SK-N-SH (cell line): Measurements from ENCODE around the gene RHBG. TPM values are rescaled to one million over a fixed set of nuclear protein-coding genes. Genes with fewer than 3 reads are reported as not detected.
A peak's percentile ranks its signal among the peaks of the same experiment; 100 is the strongest.

Experiments
- CTCF ChIA-PET: fragments of 300-600, 350-600 bp; formaldehyde crosslinking; extraction: SDS; loops from one replicate; lab custom pipeline; 2021; lab: Yijun Ruan, JAX
- POLR2A ChIA-PET: fragments of 350-600 bp; sonication (Branson Sonifier 250); formaldehyde crosslinking; extraction: SDS; loops from one replicate; lab custom pipeline; 2020; ENCODE audit warnings: antibody characterized with exemption, inconsistent platforms; lab: Yijun Ruan, JAX
- DNase-seq: peaks from one replicate; pipeline ENCODE4 v3.0.0; 2012
- H2AFZ ChIP-seq: fragments of 200-600 bp; sonication (generic); 2 replicates; pipeline ENCODE4 v1.8.1; 2016; ENCODE audit warnings: antibody characterized with exemption, mild to moderate bottlenecking, low read depth
- H3F3A ChIP-seq: fragments of 200-600 bp; sonication (generic); replicated peaks from 2 replicates; pipeline ENCODE3; 2016; ENCODE audit warnings: antibody characterized with exemption, mild to moderate bottlenecking; ENCODE audit not compliant: insufficient read depth
- H3K27ac ChIP-seq, 2 experiments: fragments of 200-500 bp in 1 of 2; fragments of 200-600 bp in 1 of 2; sonication (Bioruptor generic) in 1 of 2; sonication (generic), shearing (Covaris generic) in 1 of 2; 2 replicates each; pipeline versions ENCODE4 v1.5.1 to v1.6.1; 2014 to 2016; ENCODE audit warnings: low read depth in 2 of 2, inconsistent platforms in 1 of 2, low read length in 1 of 2, mild to moderate bottlenecking in 1 of 2, mixed read lengths in 1 of 2
- H3K27me3 ChIP-seq: fragments of 200-600 bp; sonication (generic), shearing (Covaris generic); 2 replicates; pipeline ENCODE4 v1.6.1; 2016; ENCODE audit warnings: mixed run types; ENCODE audit not compliant: insufficient read depth
- H3K36me3 ChIP-seq, 2 experiments: fragments of 200-500 bp in 1 of 2; fragments of 200-600 bp in 1 of 2; sonication (Bioruptor generic) in 1 of 2; sonication (generic) in 1 of 2; replicated peaks in 1 of 2; 2 replicates each; pipeline versions ENCODE3 to v1.5.1; 2014 to 2016; ENCODE audit warnings: low read length in 1 of 2, mild to moderate bottlenecking in 1 of 2; ENCODE audit not compliant: insufficient read depth in 2 of 2, control insufficient read depth in 1 of 2
- H3K4me1 ChIP-seq, 2 experiments: fragments of 200-500 bp in 1 of 2; fragments of 200-600 bp in 1 of 2; sonication (Bioruptor generic) in 1 of 2; sonication (generic), shearing (Covaris generic) in 1 of 2; 2 replicates each; pipeline versions ENCODE4 v1.5.1 to v1.6.1; 2014 to 2016; ENCODE audit warnings: low read depth in 1 of 2, low read length in 1 of 2, mixed run types in 1 of 2; ENCODE audit not compliant: insufficient read depth in 2 of 2, control insufficient read depth in 1 of 2
- H3K4me2 ChIP-seq: fragments of 200-600 bp; sonication (generic), shearing (Covaris generic); 2 replicates; pipeline ENCODE4 v1.6.1; 2017; ENCODE audit warnings: mixed run types
- H3K4me3 ChIP-seq, 2 experiments: fragments of 200-500 bp in 1 of 2; fragments of 200-600 bp in 1 of 2; sonication (Bioruptor generic) in 1 of 2; sonication (generic), shearing (Covaris generic) in 1 of 2; 2 replicates each; pipeline versions ENCODE4 v1.5.1 to v1.8.1; 2014 to 2016; ENCODE audit warnings: low read depth in 2 of 2, inconsistent platforms in 1 of 2, low read length in 1 of 2, mild to moderate bottlenecking in 1 of 2, mixed read lengths in 1 of 2, moderate library complexity in 1 of 2
- H3K79me2 ChIP-seq: fragments of 200-600 bp; sonication (generic); 2 replicates; pipeline ENCODE4 v1.8.1; 2017; ENCODE audit warnings: mild to moderate bottlenecking; ENCODE audit not compliant: insufficient read depth
- H3K9ac ChIP-seq: fragments of 200-600 bp; sonication (generic); 2 replicates; pipeline ENCODE4 v1.6.1; 2017; ENCODE audit warnings: mixed run types
- H3K9me2 ChIP-seq: fragments of 200-600 bp; sonication (generic); 2 replicates; pipeline ENCODE4 v1.6.1; 2017; ENCODE audit warnings: mixed run types
- H3K9me3 ChIP-seq: fragments of 200-600 bp; sonication (generic); 2 replicates; pipeline ENCODE4 v1.6.1; 2017; ENCODE audit warnings: mixed run types, mild to moderate bottlenecking, moderate library complexity
- H4K20me1 ChIP-seq: fragments of 200-600 bp; sonication (generic); 2 replicates; pipeline ENCODE4 v1.6.1; 2017; ENCODE audit warnings: mild to moderate bottlenecking, mixed run types; ENCODE audit not compliant: insufficient read depth
- CHD2 ChIP-seq: fragments of 150-350 bp; IDR thresholded peaks from 2 replicates; pipeline ENCODE4 v1.6.1; 2018; ENCODE audit warnings: low read length; ENCODE audit not compliant: partially characterized antibody
- EP300 ChIP-seq, 2 experiments: IDR thresholded peaks; 2 replicates each; pipeline versions ENCODE4 v1.4.0 to v1.6.1; 2012; ENCODE audit warnings: borderline replicate concordance in 1 of 2, low read depth in 1 of 2, low read length in 1 of 2
- EZH2phosphoT487 ChIP-seq: fragments of 200-600 bp; sonication (generic); IDR thresholded peaks from 2 replicates; pipeline ENCODE4 v1.6.1; 2017; ENCODE audit warnings: low read depth, mixed run types, mild to moderate bottlenecking, antibody characterized with exemption, moderate library complexity, borderline replicate concordance
- FOSL2 ChIP-seq: IDR thresholded peaks from 2 replicates; pipeline ENCODE4 v1.4.0; 2012; ENCODE audit warnings: low read depth, mild to moderate bottlenecking, moderate library complexity, borderline replicate concordance
- NRF1 ChIP-seq: IDR thresholded peaks from 2 replicates; pipeline ENCODE4 v1.6.1; 2012; ENCODE audit warnings: low read depth, mild to moderate bottlenecking, low read length
- RAD21 ChIP-seq: IDR thresholded peaks from 2 replicates; pipeline ENCODE4 v1.6.1; 2012; ENCODE audit warnings: mild to moderate bottlenecking, low read length
- RCOR1 ChIP-seq: fragments of 150-350 bp; IDR thresholded peaks from 2 replicates; pipeline ENCODE4 v1.6.1; 2017; ENCODE audit warnings: antibody characterized with exemption, low read length
- SMC3 ChIP-seq: IDR thresholded peaks from 2 replicates; pipeline ENCODE4 v1.6.1; 2012; ENCODE audit warnings: low read depth, low read length, improper control_type of control experiment
- TAF1 ChIP-seq: IDR thresholded peaks from 2 replicates; pipeline ENCODE4 v1.6.1; 2012; ENCODE audit warnings: low read depth, mild to moderate bottlenecking, low read length, moderate library complexity, borderline replicate concordance
- WGBS: methylation state at CpG from one replicate; pipeline ENCODE4 v1.1.6; 2017; ENCODE audit warnings: low lambda C conversion rate; 5-methylcytosine and 5-hydroxymethylcytosine counted together
- polyA plus RNA-seq, 3 experiments: library from polyadenylated mRNA; depleted of rRNA; stranded (reverse); fragments of >200 nt; gene quantifications; 2 replicates each; pipeline ENCODE4 v1.2.3, GENCODE V29; 2012
- TF ChIP-seq, protein P1 (sequence below): fragments of 150-350 bp; IDR thresholded peaks from 2 replicates; pipeline ENCODE4 v1.6.1; 2017; ENCODE audit warnings: antibody characterized with exemption, low read length, low read depth, borderline replicate concordance
- TF ChIP-seq, protein P2 (sequence below): fragments of 150-350 bp; IDR thresholded peaks from 2 replicates; pipeline ENCODE4 v1.6.1; 2016; ENCODE audit warnings: mild to moderate bottlenecking, low read depth, low read length
- TF ChIP-seq, protein P3 (sequence below): IDR thresholded peaks from 2 replicates; pipeline ENCODE4; 2012
- TF ChIP-seq, protein P4 (sequence below): fragments of 200-600 bp; sonication (generic); IDR thresholded peaks from 2 replicates; pipeline ENCODE4 v1.6.1; 2017; ENCODE audit warnings: antibody characterized with exemption, mild to moderate bottlenecking, moderate library complexity

The RHBG gene
- polyA plus RNA-seq, 1 of the 3 experiments (the other 2 are of a cell fraction): 0.18 TPM

GRCh38 chr1:156384658-156385057 is 15.6 kb downstream of the RHBG start:
- Histone ChIP-seq H3K9me3 (no peaks in the 10 kb centered on the region), H3K4me3 (no peak overlapping the region), H3K9me2 (no peaks in the 10 kb centered on the region), H4K20me1 (no peaks in the 10 kb centered on the region), H3K4me1 (peaks cover under 1 to 3% of the 10 kb centered on the region in 2 experiments; a peak in 2 of 4 replicates), H2AFZ (0 out of 2 replicates have a peak overlapping the region, but pooled peaks have one; percentile 71), H3K27ac (no peak overlapping the region), H3F3A (no peaks in the 10 kb centered on the region), H3K27me3 (no peaks in the 10 kb centered on the region), H3K4me2 (no peak overlapping the region), H3K79me2 (no peaks in the 10 kb centered on the region), H3K36me3 (no peaks in the 10 kb centered on the region), H3K9ac (no peak overlapping the region)
- no peak for TF ChIP-seq EP300 (IDR thresholded peaks at IDR 0.05; ENCODE audit: borderline replicate concordance in 1 of 2, low read depth in 1 of 2, low read length in 1 of 2)
- TF ChIP-seq TAF1: no peak
- TF ChIP-seq, protein P1, sequence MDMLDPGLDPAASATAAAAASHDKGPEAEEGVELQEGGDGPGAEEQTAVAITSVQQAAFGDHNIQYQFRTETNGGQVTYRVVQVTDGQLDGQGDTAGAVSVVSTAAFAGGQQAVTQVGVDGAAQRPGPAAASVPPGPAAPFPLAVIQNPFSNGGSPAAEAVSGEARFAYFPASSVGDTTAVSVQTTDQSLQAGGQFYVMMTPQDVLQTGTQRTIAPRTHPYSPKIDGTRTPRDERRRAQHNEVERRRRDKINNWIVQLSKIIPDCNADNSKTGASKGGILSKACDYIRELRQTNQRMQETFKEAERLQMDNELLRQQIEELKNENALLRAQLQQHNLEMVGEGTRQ: no peak
- TF ChIP-seq, protein P2, sequence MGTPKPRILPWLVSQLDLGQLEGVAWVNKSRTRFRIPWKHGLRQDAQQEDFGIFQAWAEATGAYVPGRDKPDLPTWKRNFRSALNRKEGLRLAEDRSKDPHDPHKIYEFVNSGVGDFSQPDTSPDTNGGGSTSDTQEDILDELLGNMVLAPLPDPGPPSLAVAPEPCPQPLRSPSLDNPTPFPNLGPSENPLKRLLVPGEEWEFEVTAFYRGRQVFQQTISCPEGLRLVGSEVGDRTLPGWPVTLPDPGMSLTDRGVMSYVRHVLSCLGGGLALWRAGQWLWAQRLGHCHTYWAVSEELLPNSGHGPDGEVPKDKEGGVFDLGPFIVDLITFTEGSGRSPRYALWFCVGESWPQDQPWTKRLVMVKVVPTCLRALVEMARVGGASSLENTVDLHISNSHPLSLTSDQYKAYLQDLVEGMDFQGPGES: no peak
- no peak for TF ChIP-seq FOSL2
- no peak for TF ChIP-seq CHD2
- TF ChIP-seq RAD21: no peak
- TF ChIP-seq, protein P3, sequence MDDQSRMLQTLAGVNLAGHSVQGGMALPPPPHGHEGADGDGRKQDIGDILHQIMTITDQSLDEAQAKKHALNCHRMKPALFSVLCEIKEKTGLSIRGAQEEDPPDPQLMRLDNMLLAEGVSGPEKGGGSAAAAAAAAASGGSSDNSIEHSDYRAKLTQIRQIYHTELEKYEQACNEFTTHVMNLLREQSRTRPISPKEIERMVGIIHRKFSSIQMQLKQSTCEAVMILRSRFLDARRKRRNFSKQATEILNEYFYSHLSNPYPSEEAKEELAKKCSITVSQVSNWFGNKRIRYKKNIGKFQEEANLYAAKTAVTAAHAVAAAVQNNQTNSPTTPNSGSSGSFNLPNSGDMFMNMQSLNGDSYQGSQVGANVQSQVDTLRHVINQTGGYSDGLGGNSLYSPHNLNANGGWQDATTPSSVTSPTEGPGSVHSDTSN: no peak
- TF ChIP-seq RCOR1: no peak
- ChIA-PET POLR2A (no interaction called here), CTCF (interaction anchor here (0.7 to 12.4 kb wide), 15 partner anchors 9 to 231 kb away, joined by 3 to 412 read pairs (median 6); partner anchors contain the start of gene RHBG)
- no peak for DNase-seq
- WGBS: 96% methylated on average over 5 of the region's 5 CpGs

- H3F3A ChIP-seq: no peaks in the 10 kb centered on the region
- H3K27ac ChIP-seq: no peak overlapping the region
- H3K36me3 ChIP-seq: no peaks in the 10 kb centered on the region
- peak; percentile 92 for TF ChIP-seq RAD21
- peak; percentile 24; the same call in 1 of the 2 replicates for TF ChIP-seq NRF1
- TF ChIP-seq, protein P4, sequence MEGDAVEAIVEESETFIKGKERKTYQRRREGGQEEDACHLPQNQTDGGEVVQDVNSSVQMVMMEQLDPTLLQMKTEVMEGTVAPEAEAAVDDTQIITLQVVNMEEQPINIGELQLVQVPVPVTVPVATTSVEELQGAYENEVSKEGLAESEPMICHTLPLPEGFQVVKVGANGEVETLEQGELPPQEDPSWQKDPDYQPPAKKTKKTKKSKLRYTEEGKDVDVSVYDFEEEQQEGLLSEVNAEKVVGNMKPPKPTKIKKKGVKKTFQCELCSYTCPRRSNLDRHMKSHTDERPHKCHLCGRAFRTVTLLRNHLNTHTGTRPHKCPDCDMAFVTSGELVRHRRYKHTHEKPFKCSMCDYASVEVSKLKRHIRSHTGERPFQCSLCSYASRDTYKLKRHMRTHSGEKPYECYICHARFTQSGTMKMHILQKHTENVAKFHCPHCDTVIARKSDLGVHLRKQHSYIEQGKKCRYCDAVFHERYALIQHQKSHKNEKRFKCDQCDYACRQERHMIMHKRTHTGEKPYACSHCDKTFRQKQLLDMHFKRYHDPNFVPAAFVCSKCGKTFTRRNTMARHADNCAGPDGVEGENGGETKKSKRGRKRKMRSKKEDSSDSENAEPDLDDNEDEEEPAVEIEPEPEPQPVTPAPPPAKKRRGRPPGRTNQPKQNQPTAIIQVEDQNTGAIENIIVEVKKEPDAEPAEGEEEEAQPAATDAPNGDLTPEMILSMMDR: peak; percentile 99
- TF ChIP-seq SMC3: peak; percentile 94
- no peak for TF ChIP-seq EZH2phosphoT487
- ChIA-PET CTCF (interaction anchor here (0.6 to 12.4 kb wide), 77 partner anchors 9 to 700 kb away, joined by 3 to 412 read pairs (median 5); partner anchors contain the start of genes BCAN, CCT3, GPATCH4 and HDGF), POLR2A (no interaction called here)
- peaks cover 0 to 6% of the 10 kb centered on the region in 2 experiments; a peak in 1 of 4 replicates for H3K4me1 ChIP-seq
- no peaks in the 10 kb centered on the region for H3K79me2 ChIP-seq
- H3K4me2 ChIP-seq: no peak overlapping the region
- no peaks in the 10 kb centered on the region; the same call in 1 of the 2 replicates for H3K27me3 ChIP-seq
- no peaks in the 10 kb centered on the region for H3K9me2 ChIP-seq
- no peaks in the 10 kb centered on the region for H3K9me3 ChIP-seq
- H3K4me3 ChIP-seq: peak overlapping the region in 1 of 2 experiments; percentile 27; a peak in 1 of 4 replicates
- peak; percentile 87 for DNase-seq
- peak overlapping the region; percentile 71 for H2AFZ ChIP-seq
- no peaks in the 10 kb centered on the region for H4K20me1 ChIP-seq
- 15% methylated on average over 6 of the region's 9 CpGs for WGBS
- no peak overlapping the region for H3K9ac ChIP-seq
Measured at GRCh38 chr1:156385534-156386031, 16.6 kb downstream of the RHBG start.
